NT2/D1 (cell line): ENCODE data around the gene TMEM14A.
A peak's percentile ranks its signal among the peaks of the same experiment; 100 is the strongest.

Experiments used
- DNase-seq: peaks from one replicate; pipeline ENCODE4 v3.0.0-alpha.2; 2011; ENCODE audit warnings: low read depth, low spot score
- H3K27me3 ChIP-seq: 2 replicates; pipeline ENCODE4 v1.6.0; 2011; ENCODE audit warnings: mild to moderate bottlenecking; ENCODE audit not compliant: insufficient read length, insufficient read depth
- H3K36me3 ChIP-seq: 2 replicates; pipeline ENCODE4 v1.6.1; 2011; ENCODE audit warnings: mild to moderate bottlenecking, low read length, mixed read lengths; ENCODE audit not compliant: insufficient read depth, insufficient read length
- H3K4me1 ChIP-seq: 2 replicates; pipeline ENCODE4 v1.5.1; 2011; ENCODE audit not compliant: insufficient read depth, insufficient read length
- H3K4me3 ChIP-seq: 2 replicates; pipeline ENCODE4 v1.5.1; 2011; ENCODE audit warnings: low read depth; ENCODE audit not compliant: insufficient read length
- H3K9ac ChIP-seq: 2 replicates; pipeline ENCODE4 v1.6.0; 2011; ENCODE audit warnings: low read depth; ENCODE audit not compliant: insufficient read length
- H3K9me3 ChIP-seq: 2 replicates; pipeline ENCODE4 v1.5.1; 2011; ENCODE audit warnings: mild to moderate bottlenecking, low read length; ENCODE audit not compliant: insufficient read depth
- SUZ12 ChIP-seq: IDR thresholded peaks from 2 replicates; pipeline ENCODE4 v1.6.1; 2011; ENCODE audit not compliant: insufficient read length, insufficient read depth; ENCODE audit errors: extremely low read depth
- YY1 ChIP-seq: IDR thresholded peaks from 2 replicates; pipeline ENCODE4 v1.6.1; 2011; ENCODE audit not compliant: insufficient read length, insufficient read depth
- ZNF274 ChIP-seq: IDR thresholded peaks from 2 replicates; pipeline ENCODE4 v1.6.1; 2011; ENCODE audit warnings: mild to moderate bottlenecking, low read depth, low read length

The TMEM14A gene

GRCh38 chr6:52733172-52733571 lies 62.3 kb downstream of the TMEM14A start:
- no peak overlapping the region for H3K9ac ChIP-seq
- no peak overlapping the region for H3K4me3 ChIP-seq
- no peak for TF ChIP-seq SUZ12
- TF ChIP-seq YY1: no peak
- DNase-seq: no peak
- no peaks in the 10 kb centered on the region for H3K9me3 ChIP-seq
- H3K4me1 ChIP-seq: peaks cover 6% of the 10 kb centered on the region
- no peaks in the 10 kb centered on the region for H3K27me3 ChIP-seq
- H3K36me3 ChIP-seq: no peaks in the 10 kb centered on the region

- Histone ChIP-seq H3K27me3 (no peaks in the 10 kb centered on the region), H3K4me3 (no peak overlapping the region), H3K4me1 (peaks cover 6% of the 10 kb centered on the region), H3K9ac (no peak overlapping the region), H3K9me3 (no peaks in the 10 kb centered on the region), H3K36me3 (no peaks in the 10 kb centered on the region)
- no peak for DNase-seq
- no peak for TF ChIP-seq SUZ12
- TF ChIP-seq YY1: no peak
- no peak for TF ChIP-seq ZNF274
Observed at GRCh38 chr6:52734072-52734471, 63.2 kb downstream of the TMEM14A start.

GRCh38 chr6:52735071-52735470 lies 64.2 kb downstream of the TMEM14A start:
- peaks cover 6% of the 10 kb centered on the region for H3K4me1 ChIP-seq
- H3K36me3 ChIP-seq: no peaks in the 10 kb centered on the region
- no peak overlapping the region for H3K4me3 ChIP-seq
- H3K9me3 ChIP-seq: no peaks in the 10 kb centered on the region
- no peaks in the 10 kb centered on the region for H3K27me3 ChIP-seq
- H3K9ac ChIP-seq: no peak overlapping the region
- TF ChIP-seq SUZ12 (no peak), ZNF274 (no peak), YY1 (no peak)
- no peak for DNase-seq

GRCh38 chr6:52736145-52736544 lies 65.2 kb downstream of the TMEM14A start:
- H3K36me3 ChIP-seq: no peaks in the 10 kb centered on the region
- H3K27me3 ChIP-seq: no peaks in the 10 kb centered on the region
- no peak overlapping the region for H3K9ac ChIP-seq
- TF ChIP-seq YY1: no peak
- TF ChIP-seq ZNF274: no peak
- TF ChIP-seq SUZ12: no peak
- no peaks in the 10 kb centered on the region for H3K9me3 ChIP-seq
- H3K4me3 ChIP-seq: no peak overlapping the region
- DNase-seq: peak; percentile 50
- H3K4me1 ChIP-seq: peaks cover 6% of the 10 kb centered on the region
